Tibial nerve (tissue), 4 donors: Measurements from ENCODE around the gene FLOT1. TPM values are rescaled to one million over a fixed set of nuclear protein-coding genes. Genes with fewer than 3 reads are reported as not detected.
"Not testable (repeated sequence)": the region's sequence is repeated elsewhere in the genome, so short reads cannot be mapped to it uniquely, and the experiment has no call there.

Experiments used
- DNase-seq, 2 donors: peaks; one replicate each; pipeline ENCODE4 v3.0.0-alpha.2; 2019; ENCODE audit warnings: low spot score in 2 of 2
- H3K27ac ChIP-seq, 4 donors: fragments of 200-600 bp; sonication (generic) in 3 of 4; one replicate each; pipeline ENCODE4 v1.5.1; 2017 to 2019; ENCODE audit warnings: mild to moderate bottlenecking in 1 of 4
- H3K27me3 ChIP-seq, 2 donors: fragments of 200-600 bp; sonication (generic) in 1 of 2; one replicate each; pipeline versions ENCODE4 v1.5.1 to v1.6.0; 2017 to 2019
- H3K36me3 ChIP-seq, 3 donors: fragments of 200-600 bp; sonication (generic); one replicate each; pipeline ENCODE4 v1.5.1; 2018 to 2019
- H3K4me1 ChIP-seq, 4 donors: fragments of 200-600 bp; sonication (generic) in 3 of 4; one replicate each; pipeline ENCODE4 v1.5.1; 2017 to 2019
- H3K4me3 ChIP-seq, 4 donors: fragments of 200-600 bp; sonication (generic) in 3 of 4; one replicate each; pipeline ENCODE4 v1.5.1; 2017 to 2019; ENCODE audit warnings: mild to moderate bottlenecking in 1 of 4, moderate library complexity in 1 of 4
- H3K9me3 ChIP-seq, 4 donors: fragments of 200-600 bp; sonication (generic) in 3 of 4; one replicate each; pipeline ENCODE4 v1.5.1; 2017 to 2019
- EP300 ChIP-seq, 2 donors: sonication (generic); formaldehyde crosslinking; IDR thresholded peaks; one replicate each; pipeline ENCODE4 v1.6.1; 2017; ENCODE audit warnings: antibody characterized with exemption in 2 of 2, mild to moderate bottlenecking in 1 of 2
- POLR2A ChIP-seq, 2 donors: fragments of 450-650 bp; IDR thresholded peaks; one replicate each; pipeline ENCODE4 v1.6.1; 2017; ENCODE audit warnings: antibody characterized with exemption in 2 of 2, mild to moderate bottlenecking in 2 of 2, moderate library complexity in 2 of 2
- whole genome bisulfite sequencing, 2 donors: methylation state at CpG; one replicate each; pipeline ENCODE4 v1.1.5; 2018; 5-methylcytosine and 5-hydroxymethylcytosine counted together
- total RNA-seq, 4 donors: library from RNA; depleted of rRNA; stranded (reverse); fragments of >200 nt; gene quantifications; one replicate each; pipeline ENCODE4 v1.1.0, GENCODE V29; 2016
- TF ChIP-seq, protein P1 (sequence below), 5 experiments: fragments of 200-600 bp in 3 of 5; fragments of 450-650 bp in 2 of 5; sonication (generic) in 3 of 5; IDR thresholded peaks; one replicate each; pipeline ENCODE4 v1.5.1; 2016 to 2019; ENCODE audit warnings: antibody characterized with exemption in 5 of 5, mild to moderate bottlenecking in 3 of 5, moderate library complexity in 2 of 5

The FLOT1 gene
- total RNA-seq, 4 donors from 2014 or later = 83.1 to 157 (median 94.6) TPM

DNA sequence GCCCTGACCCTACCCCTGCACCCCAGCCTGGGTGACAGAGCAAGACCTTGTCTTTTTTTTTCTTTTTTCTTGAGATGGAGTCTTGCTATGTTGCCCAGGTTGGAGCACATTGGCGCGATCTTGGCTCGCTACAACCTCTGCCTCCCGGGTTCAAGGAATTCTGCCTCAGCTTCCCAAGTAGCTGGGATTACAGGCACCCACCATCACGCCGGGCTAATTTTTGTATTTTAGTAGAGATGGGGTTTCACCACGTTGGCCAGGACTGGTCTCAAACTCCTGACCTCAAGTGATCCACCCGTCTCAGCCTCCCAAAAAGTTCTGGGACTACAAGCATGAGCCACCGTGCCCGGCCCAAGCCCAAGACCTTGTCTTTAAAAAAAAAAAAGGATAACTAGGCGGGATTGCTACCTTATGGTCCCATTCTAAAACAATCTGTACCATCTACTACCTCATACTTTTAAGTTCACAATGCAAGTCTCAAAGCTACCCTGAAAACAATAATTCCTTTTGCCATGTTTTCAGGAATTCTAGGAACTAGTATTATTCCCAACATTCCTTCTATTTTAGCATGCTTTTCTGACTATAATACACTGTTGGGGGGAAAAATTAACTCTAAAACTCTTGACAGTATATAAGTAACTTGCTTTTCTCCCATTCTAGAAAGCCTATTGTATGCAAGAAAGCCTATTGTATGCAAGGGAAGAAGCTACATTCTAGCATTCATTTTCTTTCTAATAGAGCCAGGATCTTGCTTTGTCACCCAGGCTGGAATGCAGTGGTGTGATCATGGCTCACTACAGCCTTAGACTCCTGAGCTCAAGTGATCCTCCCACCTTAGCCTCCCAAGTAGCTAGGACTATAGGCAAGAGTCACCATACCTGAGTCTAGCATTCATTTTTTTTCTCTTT, 15.7 kb downstream of the FLOT1 start:
- H3K4me3 ChIP-seq = no peak overlapping the region
- no peaks in the 10 kb centered on the region for H3K9me3 ChIP-seq
- peaks cover 0 to 65% (median 8%) of the 10 kb centered on the region in 4 donors for H3K4me1 ChIP-seq
- no peak for TF ChIP-seq EP300 (IDR thresholded peaks at IDR 0.05)
- no peak for TF ChIP-seq POLR2A (IDR thresholded peaks at IDR 0.05)
- TF ChIP-seq, protein P1, sequence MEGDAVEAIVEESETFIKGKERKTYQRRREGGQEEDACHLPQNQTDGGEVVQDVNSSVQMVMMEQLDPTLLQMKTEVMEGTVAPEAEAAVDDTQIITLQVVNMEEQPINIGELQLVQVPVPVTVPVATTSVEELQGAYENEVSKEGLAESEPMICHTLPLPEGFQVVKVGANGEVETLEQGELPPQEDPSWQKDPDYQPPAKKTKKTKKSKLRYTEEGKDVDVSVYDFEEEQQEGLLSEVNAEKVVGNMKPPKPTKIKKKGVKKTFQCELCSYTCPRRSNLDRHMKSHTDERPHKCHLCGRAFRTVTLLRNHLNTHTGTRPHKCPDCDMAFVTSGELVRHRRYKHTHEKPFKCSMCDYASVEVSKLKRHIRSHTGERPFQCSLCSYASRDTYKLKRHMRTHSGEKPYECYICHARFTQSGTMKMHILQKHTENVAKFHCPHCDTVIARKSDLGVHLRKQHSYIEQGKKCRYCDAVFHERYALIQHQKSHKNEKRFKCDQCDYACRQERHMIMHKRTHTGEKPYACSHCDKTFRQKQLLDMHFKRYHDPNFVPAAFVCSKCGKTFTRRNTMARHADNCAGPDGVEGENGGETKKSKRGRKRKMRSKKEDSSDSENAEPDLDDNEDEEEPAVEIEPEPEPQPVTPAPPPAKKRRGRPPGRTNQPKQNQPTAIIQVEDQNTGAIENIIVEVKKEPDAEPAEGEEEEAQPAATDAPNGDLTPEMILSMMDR (IDR thresholded peaks at IDR 0.05) = no peak
- H3K27me3 ChIP-seq = no peaks in the 10 kb centered on the region
- DNase-seq = no peak
- WGBS, 2 donors = 79 to 89% methylated on average over 11 of the region's 11 CpGs
- H3K36me3 ChIP-seq = peaks cover 0 to 89% (median 24%) of the 10 kb centered on the region in 3 donors
- peak overlapping the region in 2 of 4 donors; percentile 24 to 60 for H3K27ac ChIP-seq

DNA sequence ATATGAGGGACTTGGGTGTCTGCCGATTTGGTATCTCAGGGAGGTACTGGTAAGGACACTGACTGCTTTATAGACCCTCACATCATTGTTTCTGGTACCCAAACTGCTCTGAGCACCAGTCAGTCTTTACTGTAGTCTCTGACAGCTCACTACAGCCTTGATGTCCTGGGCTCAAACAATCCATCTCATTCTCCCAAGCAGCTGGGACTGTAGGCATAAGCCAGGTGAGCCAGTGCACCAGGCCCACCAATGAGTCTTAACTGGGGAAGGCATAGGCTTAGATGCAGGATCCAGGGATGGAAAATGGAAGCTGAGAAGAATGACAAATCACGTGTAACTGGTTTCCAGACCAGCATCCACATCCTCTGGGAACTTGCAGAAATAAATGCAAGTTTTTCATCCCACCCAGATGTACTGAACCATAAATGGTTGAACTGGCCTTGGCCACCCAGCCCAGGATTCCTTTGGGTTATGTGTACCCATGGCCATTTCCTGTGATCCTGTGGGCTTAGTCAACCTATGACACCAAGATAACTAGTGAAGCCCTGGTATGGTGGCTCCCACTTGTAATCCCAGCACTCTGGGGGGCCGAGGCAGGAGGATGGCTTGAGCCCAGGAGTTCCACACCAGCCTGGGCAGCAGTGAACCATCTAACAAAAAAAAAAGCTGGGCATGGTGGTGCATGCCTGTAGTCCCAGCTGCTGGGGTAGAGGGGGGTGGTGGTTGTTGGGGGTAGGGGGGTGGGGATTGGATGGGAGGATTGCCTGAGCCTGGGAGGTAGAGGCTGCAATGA, 16.6 kb downstream of the FLOT1 start:
- Histone ChIP-seq H3K9me3 (no peaks in the 10 kb centered on the region), H3K4me3 (no peak overlapping the region), H3K27ac (peak overlapping the region in 2 of 4 donors; percentile 55 to 60), H3K27me3 (no peaks in the 10 kb centered on the region), H3K4me1 (peaks cover 0 to 62% (median 8%) of the 10 kb centered on the region in 4 donors), H3K36me3 (peaks cover 0 to 81% (median 24%) of the 10 kb centered on the region in 3 donors)
- TF ChIP-seq, protein P1 (IDR thresholded peaks at IDR 0.05) = no peak
- no peak for TF ChIP-seq POLR2A (IDR thresholded peaks at IDR 0.05)
- TF ChIP-seq EP300 (IDR thresholded peaks at IDR 0.05) = no peak
- 48 to 65% methylated on average over 3 of the region's 3 CpGs for WGBS, 2 donors
- no peak for DNase-seq

DNA sequence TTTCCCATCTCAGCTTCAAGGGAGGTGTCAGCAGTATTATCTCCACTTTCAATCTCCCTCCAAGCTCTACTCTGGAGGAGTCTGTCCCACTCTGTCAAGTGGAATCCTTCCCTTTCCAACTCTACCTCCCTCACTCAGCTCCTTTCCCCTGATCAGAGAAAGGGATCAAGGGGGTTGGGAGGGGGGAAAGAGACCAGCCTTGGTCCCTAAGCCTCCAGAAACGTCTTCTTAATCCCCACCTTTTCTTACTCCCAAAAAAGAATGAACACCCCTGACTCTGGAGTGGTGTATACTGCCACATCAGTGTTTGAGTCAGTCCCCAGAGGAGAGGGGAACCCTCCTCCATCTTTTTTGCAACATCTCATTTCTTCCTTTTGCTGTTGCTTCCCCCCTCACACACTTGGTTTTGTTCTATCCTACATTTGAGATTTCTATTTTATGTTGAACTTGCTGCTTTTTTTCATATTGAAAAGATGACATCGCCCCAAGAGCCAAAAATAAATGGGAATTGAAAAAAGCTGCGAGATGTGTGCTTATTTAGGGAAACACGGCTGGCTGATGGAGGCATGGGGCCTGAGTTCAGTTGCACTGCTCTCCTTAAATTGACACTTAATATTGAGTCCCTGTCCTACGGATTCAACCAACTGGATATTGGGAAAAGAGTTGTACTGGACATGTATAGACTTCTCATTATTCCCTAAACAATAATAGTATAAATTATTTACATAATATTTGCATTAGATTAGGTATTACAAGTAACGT, 17.4 kb downstream of the FLOT1 start:
- Histone ChIP-seq H3K4me3 (no peak overlapping the region), H3K27ac (peak overlapping the region in 2 of 4 donors; percentile 55 to 60), H3K36me3 (peaks cover 0 to 72% (median 24%) of the 10 kb centered on the region in 3 donors), H3K4me1 (peaks cover 0 to 56% (median 8%) of the 10 kb centered on the region in 4 donors), H3K9me3 (no peaks in the 10 kb centered on the region), H3K27me3 (no peaks in the 10 kb centered on the region)
- no peak for DNase-seq
- no peak for TF ChIP-seq EP300 (IDR thresholded peaks at IDR 0.05)
- TF ChIP-seq, protein P1 (IDR thresholded peaks at IDR 0.05) = no peak
- TF ChIP-seq POLR2A (IDR thresholded peaks at IDR 0.05) = no peak
- 26 to 29% methylated on average over 6 of the region's 6 CpGs for WGBS, 2 donors

DNA sequence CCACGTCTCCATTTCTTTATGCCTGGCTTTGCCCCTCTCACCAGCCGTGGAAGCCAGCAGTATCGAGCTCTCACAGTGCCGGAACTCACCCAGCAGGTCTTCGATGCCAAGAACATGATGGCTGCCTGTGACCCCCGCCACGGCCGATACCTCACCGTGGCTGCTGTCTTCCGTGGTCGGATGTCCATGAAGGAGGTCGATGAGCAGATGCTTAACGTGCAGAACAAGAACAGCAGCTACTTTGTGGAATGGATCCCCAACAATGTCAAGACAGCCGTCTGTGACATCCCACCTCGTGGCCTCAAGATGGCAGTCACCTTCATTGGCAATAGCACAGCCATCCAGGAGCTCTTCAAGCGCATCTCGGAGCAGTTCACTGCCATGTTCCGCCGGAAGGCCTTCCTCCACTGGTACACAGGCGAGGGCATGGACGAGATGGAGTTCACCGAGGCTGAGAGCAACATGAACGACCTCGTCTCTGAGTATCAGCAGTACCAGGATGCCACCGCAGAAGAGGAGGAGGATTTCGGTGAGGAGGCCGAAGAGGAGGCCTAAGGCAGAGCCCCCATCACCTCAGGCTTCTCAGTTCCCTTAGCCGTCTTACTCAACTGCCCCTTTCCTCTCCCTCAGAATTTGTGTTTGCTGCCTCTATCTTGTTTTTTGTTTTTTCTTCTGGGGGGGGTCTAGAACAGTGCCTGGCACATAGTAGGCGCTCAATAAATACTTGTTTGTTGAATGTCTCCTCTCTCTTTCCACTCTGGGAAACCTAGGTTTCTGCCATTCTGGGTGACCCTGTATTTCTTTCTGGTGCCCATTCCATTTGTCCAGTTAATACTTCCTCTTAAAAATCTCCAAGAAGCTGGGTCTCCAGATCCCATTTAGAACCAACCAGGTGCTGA, 18.4 kb downstream of the FLOT1 start:
- WGBS, 2 donors = 52 to 74% methylated on average over 17 to 29 of the region's 29 CpGs
- not testable (repeated sequence) for DNase-seq, H3K27me3 ChIP-seq, H3K4me3 ChIP-seq, H3K9me3 ChIP-seq
- Histone ChIP-seq H3K4me1 (peaks cover 0 to 62% (median 14%) of the 10 kb centered on the region in 4 donors), H3K27ac (peak overlapping the region in 1 of 4 donors; percentile 60), H3K36me3 (peaks cover 0 to 62% (median 24%) of the 10 kb centered on the region in 3 donors)

DNA sequence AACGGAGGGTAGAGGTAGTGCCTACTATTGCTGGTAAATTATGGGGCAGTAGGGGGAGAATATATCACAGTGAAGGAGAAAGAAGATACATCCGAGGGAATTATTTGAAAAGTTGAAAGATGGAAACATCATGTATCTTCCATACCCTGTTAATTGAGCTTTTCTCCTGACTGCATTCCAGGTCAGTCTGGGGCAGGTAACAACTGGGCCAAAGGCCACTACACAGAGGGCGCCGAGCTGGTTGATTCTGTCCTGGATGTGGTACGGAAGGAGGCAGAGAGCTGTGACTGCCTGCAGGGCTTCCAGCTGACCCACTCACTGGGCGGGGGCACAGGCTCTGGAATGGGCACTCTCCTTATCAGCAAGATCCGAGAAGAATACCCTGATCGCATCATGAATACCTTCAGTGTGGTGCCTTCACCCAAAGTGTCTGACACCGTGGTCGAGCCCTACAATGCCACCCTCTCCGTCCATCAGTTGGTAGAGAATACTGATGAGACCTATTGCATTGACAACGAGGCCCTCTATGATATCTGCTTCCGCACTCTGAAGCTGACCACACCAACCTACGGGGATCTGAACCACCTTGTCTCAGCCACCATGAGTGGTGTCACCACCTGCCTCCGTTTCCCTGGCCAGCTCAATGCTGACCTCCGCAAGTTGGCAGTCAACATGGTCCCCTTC, 19.2 kb downstream of the FLOT1 start:
- H3K27me3 ChIP-seq, H3K9me3 ChIP-seq, H3K4me3 ChIP-seq, DNase-seq: not testable (repeated sequence)
- Histone ChIP-seq H3K36me3 (peaks cover 0 to 55% (median 24%) of the 10 kb centered on the region in 3 donors), H3K4me1 (peaks cover 0 to 69% (median 17%) of the 10 kb centered on the region in 4 donors), H3K27ac (peak overlapping the region in 2 of 4 donors; percentile 94 to 95)
- 50 to 53% methylated on average over 15 to 16 of the region's 16 CpGs for WGBS, 2 donors
